TTC549 (cell line): ENCODE data around the gene RREB1.

ENCODE experiments used
- FAIRE-seq: peaks from 2 replicates; lab custom pipeline; 2012; peaks lifted over from hg19 to GRCh38; lab: Jason Lieb, UNC

RREB1 gene

GRCh38 chr6:7107578-7108195 is at the start of gene RREB1:
RREB1 (plus strand) TSS chr6:7107961; CDS start chr6:7181912, 73,951 bp downstream.
- FAIRE-seq, result no peak

GRCh38 chr6:7058250-7058923 is 49.4 kb upstream of the RREB1 start:
- no peak for FAIRE-seq

- FAIRE-seq, result no peak
Observed at GRCh38 chr6:7060769-7061516, 46.8 kb upstream of the RREB1 start.

- FAIRE-seq, result no peak
Observed at GRCh38 chr6:7062451-7063162, 45.2 kb upstream of the RREB1 start.

GRCh38 chr6:7067305-7067704 is 40.5 kb upstream of the RREB1 start:
- FAIRE-seq, result no peak

- FAIRE-seq, result no peak
Observed at GRCh38 chr6:7071405-7071804, 36.4 kb upstream of the RREB1 start.

- FAIRE-seq, result no peak
Observed at GRCh38 chr6:7073082-7073820, 34.5 kb upstream of the RREB1 start.

- no peak for FAIRE-seq
Observed at GRCh38 chr6:7073821-7074525, 33.8 kb upstream of the RREB1 start.

GRCh38 chr6:7074870-7075269 is 32.9 kb upstream of the RREB1 start:
- FAIRE-seq, result no peak

- FAIRE-seq, result no peak
Observed at GRCh38 chr6:7075341-7076000, 32.3 kb upstream of the RREB1 start.

- FAIRE-seq, result no peak
Observed at GRCh38 chr6:7077856-7078255, 29.9 kb upstream of the RREB1 start.

GRCh38 chr6:7078856-7079255 is 28.9 kb upstream of the RREB1 start:
- no peak for FAIRE-seq

- FAIRE-seq, result no peak
Observed at GRCh38 chr6:7080311-7080710, 27.4 kb upstream of the RREB1 start.

- no peak for FAIRE-seq
Observed at GRCh38 chr6:7085911-7086310, 21.9 kb upstream of the RREB1 start.

GRCh38 chr6:7086488-7086887 is 21.3 kb upstream of the RREB1 start:
- no peak for FAIRE-seq

- no peak for FAIRE-seq
Observed at GRCh38 chr6:7087066-7087465, 20.7 kb upstream of the RREB1 start.

- FAIRE-seq, result no peak
Observed at GRCh38 chr6:7087491-7087979, 20.2 kb upstream of the RREB1 start.

- FAIRE-seq, result no peak
Observed at GRCh38 chr6:7088076-7088742, 19.6 kb upstream of the RREB1 start.

GRCh38 chr6:7098993-7099392 is 8.8 kb upstream of the RREB1 start:
- FAIRE-seq, result no peak

- no peak for FAIRE-seq
Observed at GRCh38 chr6:7100072-7100752, 7.5 kb upstream of the RREB1 start.
